Esophagus muscularis mucosa (tissue), 3 donors: ENCODE data around the gene POLN.

ENCODE experiments used
- CTCF ChIP-seq, 3 experiments: fragments of 200-600 bp in 2 of 3; fragments of 450-650 bp in 1 of 3; sonication (generic) in 2 of 3; IDR thresholded peaks; one replicate each; pipeline ENCODE4 v1.5.1; 2017 to 2019; ENCODE audit warnings: antibody characterized with exemption in 3 of 3, mild to moderate bottlenecking in 2 of 3, moderate library complexity in 1 of 3
- EP300 ChIP-seq: sonication (generic); formaldehyde crosslinking; IDR thresholded peaks from one replicate; pipeline ENCODE4 v1.6.1; 2017; ENCODE audit warnings: antibody characterized with exemption

GRCh38 chr4:2283199-2283711 lies 41.3 kb upstream of the POLN start:
- no peak for TF ChIP-seq CTCF (IDR thresholded peaks at IDR 0.05)
- TF ChIP-seq EP300: no peak
